Activated T-helper 1 cell treated with Interleukin-2 at 50 U/mL for 16 hours (primary cell): Measurements from ENCODE around the gene EFCAB9.

Experiments used
- DNase-seq: peaks from one replicate; pipeline ENCODE4 v3.0.0-alpha.2; 2020; ENCODE audit warnings: low read depth

The EFCAB9 gene

GRCh38 chr5:172243302-172243701, 49.3 kb downstream of the EFCAB9 start:
- no peak for DNase-seq

- DNase-seq, result no peak
Measured at GRCh38 chr5:172245046-172245445, 51.1 kb downstream of the EFCAB9 start.

GRCh38 chr5:172245703-172246125, 51.7 kb downstream of the EFCAB9 start:
- no peak for DNase-seq

GRCh38 chr5:172248637-172249036, 54.7 kb downstream of the EFCAB9 start:
- DNase-seq, result no peak

GRCh38 chr5:172251419-172251818, 57.4 kb downstream of the EFCAB9 start:
- DNase-seq, result no peak

- DNase-seq, result no peak
Measured at GRCh38 chr5:172252501-172252900, 58.5 kb downstream of the EFCAB9 start.
